ENCODE data around the gene MPHOSPH9. TPM values are rescaled to one million over a fixed set of nuclear protein-coding genes. Genes with fewer than 3 reads are reported as not detected.

Gene MPHOSPH9
- total and polyA plus RNA-seq, 10 donors, result 7.1 to 97.3 (median 40.0) TPM

GRCh38 chr12:123129621-123130020, 103.3 kb downstream of the MPHOSPH9 start:
- intact Hi-C loops (cut with DNase I; ENCODE audit: low total_unique reads), result no loop called here
- Histone ChIP-seq H3K27ac (no peak overlapping the region), H3K4me1 (peaks cover 0 to 29% (median 14%) of the 10 kb centered on the region in 6 donors)

GRCh38 chr12:123127182-123127495, 105.8 kb downstream of the MPHOSPH9 start:
- Histone ChIP-seq H3K27ac (peak overlapping the region in 3 of 8 donors; percentile 28 to 67 (median 50)), H3K36me3 (no peaks in the 10 kb centered on the region), H3K9me3 (no peaks in the 10 kb centered on the region), H3K4me1 (peaks cover 0 to 27% (median 13%) of the 10 kb centered on the region in 6 donors), H3K27me3 (replicated peaks in 1 of 7) (no peaks in the 10 kb centered on the region), H3K4me3 (no peak overlapping the region)
- WGBS, 5 donors, result 55 to 85% (median 71%) methylated on average over 6 of the region's 6 CpGs
- intact Hi-C loops (cut with DNase I; ENCODE audit: low total_unique reads), result no loop called here
- no peak for TF ChIP-seq CTCF (IDR thresholded peaks at IDR 0.05 in 8 of 11, conservative IDR thresholded peaks at IDR 0.05 in 3 of 11)
- no peak for TF ChIP-seq POLR2AphosphoS5 (IDR thresholded peaks at IDR 0.05)
- no peak for TF ChIP-seq POLR2A (IDR thresholded peaks at IDR 0.05)
- no peak for DNase-seq

More at GRCh38 chr12:123129621-123130020, 103.3 kb downstream of the MPHOSPH9 start:
- 69 to 77% (median 75%) methylated on average over 4 of the region's 4 CpGs for WGBS, 5 donors
- Histone ChIP-seq H3K36me3 (no peaks in the 10 kb centered on the region), H3K4me3 (no peak overlapping the region), H3K27me3 (replicated peaks in 1 of 7) (no peaks in the 10 kb centered on the region), H3K9me3 (no peaks in the 10 kb centered on the region)
- no peak for TF ChIP-seq POLR2AphosphoS5 (IDR thresholded peaks at IDR 0.05)
- no peak for TF ChIP-seq CTCF (IDR thresholded peaks at IDR 0.05 in 8 of 11, conservative IDR thresholded peaks at IDR 0.05 in 3 of 11)
- TF ChIP-seq POLR2A (IDR thresholded peaks at IDR 0.05), result no peak
- DNase-seq, result no peak

DNA sequence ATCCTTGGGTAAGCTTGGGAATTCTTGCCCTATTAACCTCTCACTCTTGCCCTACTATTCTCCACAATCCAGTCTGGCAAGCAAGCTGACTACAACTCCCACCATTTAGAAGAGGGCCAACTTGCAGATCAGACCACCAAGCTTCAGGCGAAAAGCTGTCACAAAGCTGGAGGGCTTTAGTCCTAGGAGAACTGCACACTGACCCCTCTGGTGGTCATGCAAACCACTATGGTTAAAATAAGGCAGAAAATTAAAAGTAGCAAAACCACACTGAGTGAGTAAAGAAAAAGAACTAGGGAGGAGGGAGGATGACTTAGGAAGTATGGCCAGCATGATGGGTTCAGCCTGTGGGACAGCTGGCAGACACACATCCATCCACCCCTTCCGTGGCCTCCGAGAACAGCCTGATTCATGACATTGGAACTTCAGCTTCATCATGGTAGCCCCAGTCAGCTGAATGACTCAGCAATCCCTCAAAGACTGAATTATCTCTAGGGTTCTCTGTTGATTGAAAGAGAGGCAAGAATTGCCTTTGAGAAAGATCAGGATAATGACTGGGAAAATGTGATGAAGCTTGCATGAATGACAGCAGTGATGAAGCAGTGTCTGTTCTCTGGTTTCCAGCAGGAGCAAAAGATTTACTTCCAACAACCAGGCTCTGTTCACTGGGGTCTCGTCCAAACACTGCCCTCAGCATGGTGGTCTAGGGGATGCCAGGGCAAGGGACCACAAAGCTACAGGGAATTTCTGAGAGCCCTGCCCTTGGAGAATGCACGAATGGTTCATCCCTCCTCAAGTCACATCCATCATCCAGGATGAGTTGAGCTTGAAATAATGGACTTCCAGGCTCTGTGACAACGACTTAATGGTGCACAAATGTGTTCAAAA, 106.4 kb downstream of the MPHOSPH9 start:
- Histone ChIP-seq H3K4me3 (no peak overlapping the region), H3K27ac (peak overlapping the region in 4 of 8 donors; percentile 20 to 67 (median 39)), H3K36me3 (no peaks in the 10 kb centered on the region), H3K4me1 (peaks cover 0 to 27% (median 8%) of the 10 kb centered on the region in 6 donors), H3K27me3 (replicated peaks in 1 of 7) (no peaks in the 10 kb centered on the region), H3K9me3 (no peaks in the 10 kb centered on the region)
- DNase-seq, result no peak
- 55 to 74% (median 63%) methylated on average over 6 of the region's 6 CpGs for WGBS, 5 donors
- peak in 2 of 3 donors; percentile 35 to 53 for TF ChIP-seq POLR2AphosphoS5 (IDR thresholded peaks at IDR 0.05)
- no peak for TF ChIP-seq POLR2A (IDR thresholded peaks at IDR 0.05)
- intact Hi-C loops (cut with DNase I; ENCODE audit: low total_unique reads), result no loop called here

GRCh38 chr12:123122626-123123025, 110.3 kb downstream of the MPHOSPH9 start:
- Histone ChIP-seq H3K27ac (no peak overlapping the region), H3K4me1 (peaks cover 0 to 39% (median 14%) of the 10 kb centered on the region in 6 donors), H3K4me3 (no peak overlapping the region), H3K27me3 (replicated peaks in 1 of 7) (no peaks in the 10 kb centered on the region), H3K9me3 (no peaks in the 10 kb centered on the region), H3K36me3 (no peaks in the 10 kb centered on the region)
- 72 to 85% (median 79%) methylated on average over 3 of the region's 3 CpGs for WGBS, 5 donors
- intact Hi-C loops (cut with DNase I; ENCODE audit: low total_unique reads), result no loop called here
- TF ChIP-seq POLR2A (IDR thresholded peaks at IDR 0.05) (no peak), CTCF (IDR thresholded peaks at IDR 0.05 in 8 of 11, conservative IDR thresholded peaks at IDR 0.05 in 3 of 11) (no peak), POLR2AphosphoS5 (IDR thresholded peaks at IDR 0.05) (no peak)
- DNase-seq, result no peak

Measured in spleen (tissue), 11 donors.